ENCODE data around the gene ZNF423.

- no peak for TF ChIP-seq ELF4 (IDR thresholded peaks at IDR 0.05)
- no peak for TF ChIP-seq FOXM1 (IDR thresholded peaks at IDR 0.05; ENCODE audit: borderline replicate concordance)
- TF ChIP-seq FOXK2 (IDR thresholded peaks at IDR 0.05): no peak
- TF ChIP-seq ZNF384 (IDR thresholded peaks at IDR 0.05): no peak
- TF ChIP-seq SUZ12 (IDR thresholded peaks at IDR 0.05): no peak
- TF ChIP-seq HDGF (IDR thresholded peaks at IDR 0.05; ENCODE audit: borderline replicate concordance): no peak
- no peak for TF ChIP-seq SP1 (IDR thresholded peaks at IDR 0.05)
- TF ChIP-seq NFRKB (IDR thresholded peaks at IDR 0.05): no peak
These were observed 315.1 kb downstream of the ZNF423 start for GRCh38 chr16:49540836-49541235.
